SK-N-SH treated with all-trans-retinoic acid at 6 μM for 48 hours (cell line): ENCODE results near the gene FOXN4.

Experiments used
- ARNTL ChIP-seq: fragments of 450-650 bp; formaldehyde crosslinking; IDR thresholded peaks from 2 replicates; pipeline ENCODE4 v1.5.0; 2020; ENCODE audit warnings: low read depth, mild to moderate bottlenecking, moderate library complexity, borderline replicate concordance
- PATZ1 ChIP-seq: fragments of 250-450 bp; sonication (Bioruptor Pico); IDR thresholded peaks from 2 replicates; pipeline ENCODE4 v1.8.0; 2020; ENCODE audit warnings: mild to moderate bottlenecking, moderate library complexity, borderline replicate concordance
- POU6F1 ChIP-seq: fragments of 250-450 bp; sonication (Bioruptor Pico); IDR thresholded peaks from 2 replicates; pipeline ENCODE4 v1.8.0; 2021; ENCODE audit warnings: low read depth, mild to moderate bottlenecking, moderate library complexity, borderline replicate concordance
- TSHZ2 ChIP-seq: fragments of 250-450 bp; sonication (Bioruptor Pico); IDR thresholded peaks from 2 replicates; pipeline ENCODE4 v1.5.0; 2020; ENCODE audit warnings: mild to moderate bottlenecking, moderate library complexity
- ZC3H10 ChIP-seq: fragments of 250-450 bp; sonication (Bioruptor Pico); IDR thresholded peaks from 2 replicates; pipeline ENCODE4 v1.5.1; 2021; ENCODE audit warnings: mild to moderate bottlenecking, moderate library complexity
- ZFP3 ChIP-seq: fragments of 250-450 bp; sonication (Bioruptor Pico); IDR thresholded peaks from 2 replicates; pipeline ENCODE4 v1.5.0; 2020; ENCODE audit warnings: mild to moderate bottlenecking, moderate library complexity
- ZNF8 ChIP-seq: fragments of 450-650 bp; formaldehyde crosslinking; IDR thresholded peaks from 2 replicates; pipeline ENCODE4 v1.5.0; 2020; ENCODE audit warnings: mild to moderate bottlenecking, moderate library complexity

GRCh38 chr12:109278912-109279311, 30.2 kb downstream of the FOXN4 start:
- no peak for TF ChIP-seq ZC3H10 (CRISPR knock-in tag)
- no peak for TF ChIP-seq ZNF8
- no peak for TF ChIP-seq TSHZ2 (CRISPR knock-in tag)
- TF ChIP-seq POU6F1 (CRISPR knock-in tag) = no peak
- no peak for TF ChIP-seq PATZ1 (CRISPR knock-in tag)
- no peak for TF ChIP-seq ZFP3 (CRISPR knock-in tag)
- no peak for TF ChIP-seq ARNTL
